ENCODE data around the gene GALNT16.

DNA sequence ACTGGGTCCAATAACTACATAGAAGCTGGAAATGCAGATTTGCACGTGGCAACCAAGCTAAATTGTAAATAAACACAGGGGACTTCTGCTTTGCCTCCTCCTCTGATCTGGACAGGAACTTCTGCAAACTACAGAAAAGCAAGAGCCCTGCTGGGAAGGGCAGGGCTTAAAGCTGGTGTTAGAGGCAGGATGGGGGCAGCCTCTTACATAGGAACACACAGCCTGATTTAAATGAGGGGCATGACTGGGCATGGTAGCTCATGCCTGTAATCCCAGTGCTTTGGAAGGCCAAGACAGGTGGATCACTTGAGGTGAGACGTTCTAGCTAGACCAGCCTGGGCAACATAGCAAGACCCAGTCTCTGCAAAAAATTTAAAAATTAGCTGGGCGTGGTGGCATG is 91.4 kb downstream of the GALNT16 start:
- no peak for TF ChIP-seq POLR2A (IDR thresholded peaks at IDR 0.05)
- no peak for TF ChIP-seq CTCF (IDR thresholded peaks at IDR 0.05)
